ENCODE results near the gene AMTN. TPM values are rescaled to one million over a fixed set of nuclear protein-coding genes. Genes with fewer than 3 reads are reported as not detected.

AMTN gene
- polyA plus RNA-seq, 2 of the 4 experiments (the other 2 are of a cell fraction), result not detected

GRCh38 chr4:70581980-70582379, 63.6 kb downstream of the AMTN start:
- CTCF ChIA-PET, result no interaction called here
- FAIRE-seq, result no peak

More at GRCh38 chr4:70581980-70582379, 63.6 kb downstream of the AMTN start:
- Histone ChIP-seq H3K4me1 (peaks cover 5% of the 10 kb centered on the region; the same call in 1 of the 3 replicates), H3K9me3 (no peaks in the 10 kb centered on the region), H3K4me2 (no peak overlapping the region), H3K4me3 (no peak overlapping the region), H3K27ac (no peak overlapping the region)
- ATAC-seq, result no peak
- 90% methylated on average over 2 of the region's 2 CpGs for WGBS (ENCODE audit: missing lambda C conversion rate)
- POLR2A ChIA-PET, result no interaction called here
- no peak for TF ChIP-seq POLR2A (IDR thresholded peaks at IDR 0.05; ENCODE audit: low read length)
- TF ChIP-seq PHF8 (IDR thresholded peaks at IDR 0.05; ENCODE audit: borderline replicate concordance, low read depth), result no peak
- no peak for TF ChIP-seq ZNF302 (CRISPR knock-in tag; IDR thresholded peaks at IDR 0.05)
- no peak for DNase-seq (ENCODE audit: low read depth in 1 of 2, low spot score in 1 of 2)

Other genes with a start within 250 kb of the AMTN start
- not detected in 2 replicates for gene CABS1, start 183.6 kb upstream of the AMTN start, polyA plus RNA-seq (2011; rRNA removed)
- gene CABS1, start 183.6 kb upstream of the AMTN start, polyA plus RNA-seq (2017; fragmentation: RNase III; extraction: RNeasy Plus Mini Kit Qiagen cat#74134 plus additional on column Dnase treatment), result not detected in 3 replicates
- gene SMR3A, start 157.8 kb upstream of the AMTN start, polyA plus RNA-seq (2011; rRNA removed), result not detected in 2 replicates
- gene SMR3A, start 157.8 kb upstream of the AMTN start, polyA plus RNA-seq (2017; fragmentation: RNase III; extraction: RNeasy Plus Mini Kit Qiagen cat#74134 plus additional on column Dnase treatment), result not detected in 3 replicates
- not detected in 2 replicates for gene SMR3B, start 135.4 kb upstream of the AMTN start, polyA plus RNA-seq (2011; rRNA removed)
- gene SMR3B, start 135.4 kb upstream of the AMTN start, polyA plus RNA-seq (2017; fragmentation: RNase III; extraction: RNeasy Plus Mini Kit Qiagen cat#74134 plus additional on column Dnase treatment), result not detected in 3 replicates
- gene OPRPN, start 120.6 kb upstream of the AMTN start, polyA plus RNA-seq (2011; rRNA removed), result not detected in 2 replicates
- gene OPRPN, start 120.6 kb upstream of the AMTN start, polyA plus RNA-seq (2017; fragmentation: RNase III; extraction: RNeasy Plus Mini Kit Qiagen cat#74134 plus additional on column Dnase treatment), result not detected in 3 replicates
- gene MUC7, start 46.4 kb upstream of the AMTN start, polyA plus RNA-seq (2011; rRNA removed), result not detected in 2 replicates
- not detected in 3 replicates for gene MUC7, start 46.4 kb upstream of the AMTN start, polyA plus RNA-seq (2017; fragmentation: RNase III; extraction: RNeasy Plus Mini Kit Qiagen cat#74134 plus additional on column Dnase treatment)
- gene AMBN, start 73.7 kb downstream of the AMTN start, polyA plus RNA-seq (2011; rRNA removed), result not detected in 2 replicates
- gene AMBN, start 73.7 kb downstream of the AMTN start, polyA plus RNA-seq (2017; fragmentation: RNase III; extraction: RNeasy Plus Mini Kit Qiagen cat#74134 plus additional on column Dnase treatment), result not detected in 3 replicates
- 0.16 TPM in 2 replicates for gene ENAM, start 110.2 kb downstream of the AMTN start, polyA plus RNA-seq (2011; rRNA removed)
- 0.01 TPM in 1 of 3 replicates, not detected in the others for gene ENAM, start 110.2 kb downstream of the AMTN start, polyA plus RNA-seq (2017; fragmentation: RNase III; extraction: RNeasy Plus Mini Kit Qiagen cat#74134 plus additional on column Dnase treatment)
- gene JCHAIN, start 147.9 kb downstream of the AMTN start, polyA plus RNA-seq (2011; rRNA removed), result 0.22 and 0.50 TPM in 2 replicates
- gene JCHAIN, start 147.9 kb downstream of the AMTN start, polyA plus RNA-seq (2017; fragmentation: RNase III; extraction: RNeasy Plus Mini Kit Qiagen cat#74134 plus additional on column Dnase treatment), result 0.09 to 0.17 TPM (median 0.15 TPM) in 3 replicates
- 19.0 and 24.8 TPM in 2 replicates for gene UTP3, start 170.0 kb downstream of the AMTN start, polyA plus RNA-seq (2011; rRNA removed)
- 44.6 to 46.2 TPM (median 45.2 TPM) in 3 replicates for gene UTP3, start 170.0 kb downstream of the AMTN start, polyA plus RNA-seq (2017; fragmentation: RNase III; extraction: RNeasy Plus Mini Kit Qiagen cat#74134 plus additional on column Dnase treatment)
- gene RUFY3, start 203.4 kb downstream of the AMTN start, polyA plus RNA-seq (2011; rRNA removed), result 17.7 and 20.8 TPM in 2 replicates
- 8.1 to 8.7 TPM (median 8.1 TPM) in 3 replicates for gene RUFY3, start 203.4 kb downstream of the AMTN start, polyA plus RNA-seq (2017; fragmentation: RNase III; extraction: RNeasy Plus Mini Kit Qiagen cat#74134 plus additional on column Dnase treatment)